ENCODE data around the gene CACNG4. TPM values are rescaled to one million over a fixed set of nuclear protein-coding genes. Genes with fewer than 3 reads are reported as not detected.

The CACNG4 gene
- total RNA-seq, 1 experiment from 2014 or later, result 6.3 TPM

GRCh38 chr17:66978514-66979061 lies 14.1 kb downstream of the CACNG4 start:
- no peak overlapping the region for H3K56ac ChIP-seq (ENCODE audit: insufficient read length, low read depth, low read length)
- H2BK5ac ChIP-seq (ENCODE audit: insufficient read length, low read length), result no peak overlapping the region
- H4K20me1 ChIP-seq (ENCODE audit: control insufficient read depth, insufficient read depth, insufficient read length), result no peaks in the 10 kb centered on the region
- no peak overlapping the region for H3K4me3 Mint-ChIP-seq
- no peak overlapping the region for H2BK15ac ChIP-seq (ENCODE audit: low read depth, low read length)
- no peak overlapping the region for H3K27ac ChIP-seq (ENCODE audit: insufficient read length, low read depth, low read length)
- no peak overlapping the region for H3T11ph ChIP-seq (ENCODE audit: low read length)
- no peak overlapping the region for H2AFZ ChIP-seq (ENCODE audit: low read length)
- no peak overlapping the region for H2BK12ac ChIP-seq (ENCODE audit: insufficient read length, low read depth, low read length)
- no peak overlapping the region for H4K8ac ChIP-seq (replicated peaks; ENCODE audit: insufficient read length, low read depth, low read length)
- no peak overlapping the region for H2BK120ac ChIP-seq (ENCODE audit: low read depth, low read length, poor library complexity, severe bottlenecking)
- H3K9me3 ChIP-seq (ENCODE audit: control insufficient read depth, low read depth, low read length), result no peaks in the 10 kb centered on the region
- no peaks in the 10 kb centered on the region; a peak in 1 of 7 replicates for H3K36me3 Mint-ChIP-seq (ENCODE audit: insufficient read depth in 1 of 3, low read depth in 3 of 3)
- no peaks in the 10 kb centered on the region for H3K79me2 ChIP-seq (ENCODE audit: insufficient read depth, low read length)
- no peak overlapping the region for H3K23ac ChIP-seq (ENCODE audit: insufficient read length, low read depth, low read length)
- H3K18ac ChIP-seq (ENCODE audit: insufficient read length, low read depth, low read length), result no peak overlapping the region
- no peak overlapping the region for H2BK20ac ChIP-seq (ENCODE audit: low read depth, low read length, poor library complexity, severe bottlenecking)
- H3K4me1 ChIP-seq (ENCODE audit: insufficient read depth, low read length), result no peaks in the 10 kb centered on the region; the same call in 1 of the 2 replicates
- no peaks in the 10 kb centered on the region for H3K23me2 ChIP-seq (ENCODE audit: insufficient read length, low read depth, low read length, poor library complexity, severe bottlenecking)
- no peaks in the 10 kb centered on the region for H3K9me3 Mint-ChIP-seq
- H4K91ac ChIP-seq (ENCODE audit: insufficient read length, low read depth, low read length), result no peak overlapping the region
- H3K27ac Mint-ChIP-seq, result peak overlapping the region in 2 of 3 experiments; percentile 30 to 67; a peak in 2 of 7 replicates
- H3K27me3 Mint-ChIP-seq (ENCODE audit: low read depth), result peaks cover 2% of the 10 kb centered on the region; the same call in 1 of the 2 replicates
- no peak overlapping the region for H3K4me2 ChIP-seq (ENCODE audit: insufficient read depth, insufficient read length, low read length)
- no peak for TF ChIP-seq CTCF (conservative IDR thresholded peaks at IDR 0.05)
- peaks cover 16 to 29% of the 10 kb centered on the region in 2 experiments for H3K4me1 Mint-ChIP-seq
- no peak overlapping the region for H2AK5ac ChIP-seq (ENCODE audit: insufficient read length, low read length)
- no peak for DNase-seq
- WGBS (ENCODE audit: extremely low coverage, insufficient read length, low lambda C conversion rate), result no CpG with 5 or more reads among the region's 19 CpGs
- H3K9ac ChIP-seq (ENCODE audit: extremely low read depth, insufficient read length, low read length), result no peak overlapping the region
- H4K5ac ChIP-seq (ENCODE audit: insufficient read length, low read depth, low read length), result peak overlapping the region; percentile 12
- H3K14ac ChIP-seq (ENCODE audit: insufficient read depth, low read length), result peak overlapping the region; percentile 34; the same call in 1 of the 2 replicates
- no peak overlapping the region for H3K4ac ChIP-seq (ENCODE audit: low read depth, low read length)
- no peaks in the 10 kb centered on the region for H3K27me3 ChIP-seq (ENCODE audit: insufficient read depth, low read length)
- H3K79me1 ChIP-seq (ENCODE audit: insufficient read depth, low read depth, low read length, poor library complexity, severe bottlenecking), result no peaks in the 10 kb centered on the region

Data from H9 (cell line).